GM19043 (cell line): ENCODE data around the gene C3orf33.
A peak's percentile ranks its signal among the peaks of the same experiment; 100 is the strongest.

Experiments
- ATAC-seq: cut with Tn5 transposase; IDR thresholded peaks from one replicate; pipeline ENCODE4 v1.9.1; 2021; ENCODE audit warnings: low read depth; ENCODE audit not compliant: unreplicated experiment

C3orf33 gene

GRCh38 chr3:155744010-155744625 lies 62.0 kb downstream of the C3orf33 start:
- peak; percentile 45 for ATAC-seq

GRCh38 chr3:155743606-155744005 lies 62.5 kb downstream of the C3orf33 start:
- ATAC-seq, result no peak

GRCh38 chr3:155742349-155742965 lies 63.6 kb downstream of the C3orf33 start:
- no peak for ATAC-seq

GRCh38 chr3:155741603-155742002 lies 64.5 kb downstream of the C3orf33 start:
- ATAC-seq, result no peak

GRCh38 chr3:155741101-155741500 lies 65.0 kb downstream of the C3orf33 start:
- ATAC-seq, result no peak

- ATAC-seq, result no peak
Measured at GRCh38 chr3:155739154-155739553, 66.9 kb downstream of the C3orf33 start.

GRCh38 chr3:155738580-155739076 lies 67.5 kb downstream of the C3orf33 start:
- ATAC-seq, result no peak

GRCh38 chr3:155737844-155738460 lies 68.1 kb downstream of the C3orf33 start:
- ATAC-seq, result peak; percentile 94

GRCh38 chr3:155736381-155736780 lies 69.7 kb downstream of the C3orf33 start:
- no peak for ATAC-seq

GRCh38 chr3:155730843-155731242 lies 75.2 kb downstream of the C3orf33 start:
- ATAC-seq, result no peak

- no peak for ATAC-seq
Measured at GRCh38 chr3:155727836-155728235, 78.2 kb downstream of the C3orf33 start.

- ATAC-seq, result no peak
Measured at GRCh38 chr3:155714295-155714718, 91.8 kb downstream of the C3orf33 start.
